T-helper 17 cell (primary cell): ENCODE measurements around the gene DAGLA. TPM values are rescaled to one million over a fixed set of nuclear protein-coding genes. Genes with fewer than 3 reads are reported as not detected.

Experiments used
- ATAC-seq: fragments of 150-1000 bp; cut with Tn5 transposase; 2 replicates; pipeline ENCODE4 v1.10.0; 2021; ENCODE audit warnings: mild to moderate bottlenecking, moderate library complexity
- DNase-seq, 3 donors: peaks; one replicate each; pipeline versions ENCODE4 v3.0.0 to v3.0.0-alpha.2; 2020 to 2021
- H3K9me3 ChIP-seq: one replicate; pipeline ENCODE4 v1.7.0; 2013; ENCODE audit warnings: low read length, mild to moderate bottlenecking; ENCODE audit not compliant: control insufficient read depth, poor library complexity, severe bottlenecking
- H3K27ac Mint-ChIP-seq: one replicate; pipeline ENCODE4 v1.8.0; 2022; ENCODE audit warnings: mild to moderate bottlenecking, moderate library complexity, mixed read lengths
- H3K27me3 Mint-ChIP-seq: one replicate; pipeline ENCODE4 v1.8.0; 2022; ENCODE audit warnings: mixed read lengths
- H3K36me3 Mint-ChIP-seq: one replicate; pipeline ENCODE4 v1.8.0; 2022; ENCODE audit warnings: low read depth, mixed read lengths
- H3K4me1 Mint-ChIP-seq: one replicate; pipeline ENCODE4 v1.8.0; 2022; ENCODE audit warnings: mild to moderate bottlenecking, mixed read lengths
- H3K4me3 Mint-ChIP-seq: one replicate; pipeline ENCODE4 v1.8.0; 2022; ENCODE audit warnings: mild to moderate bottlenecking, moderate library complexity, mixed read lengths
- total RNA-seq, 4 donors: library from RNA in 2 of 4; stranded (reverse) in 2 of 4; gene quantifications; one replicate each; pipeline ENCODE4 v1.2.3 and lab custom pipeline; 2022 to 2026

The DAGLA gene
- total RNA-seq, 2 donors from 2014 or later, result 1.3 to 2.1 TPM

- Mint-ChIP-seq H3K4me3 (no peak overlapping the region), H3K27ac (no peak overlapping the region), H3K4me1 (peaks cover 10% of the 10 kb centered on the region), H3K36me3 (no peaks in the 10 kb centered on the region), H3K27me3 (peaks cover 4% of the 10 kb centered on the region)
- no peak for ATAC-seq
- no peaks in the 10 kb centered on the region for H3K9me3 ChIP-seq
- DNase-seq, result no peak
Observed at GRCh38 chr11:61757213-61757862, 77.1 kb downstream of the DAGLA start.

DNA sequence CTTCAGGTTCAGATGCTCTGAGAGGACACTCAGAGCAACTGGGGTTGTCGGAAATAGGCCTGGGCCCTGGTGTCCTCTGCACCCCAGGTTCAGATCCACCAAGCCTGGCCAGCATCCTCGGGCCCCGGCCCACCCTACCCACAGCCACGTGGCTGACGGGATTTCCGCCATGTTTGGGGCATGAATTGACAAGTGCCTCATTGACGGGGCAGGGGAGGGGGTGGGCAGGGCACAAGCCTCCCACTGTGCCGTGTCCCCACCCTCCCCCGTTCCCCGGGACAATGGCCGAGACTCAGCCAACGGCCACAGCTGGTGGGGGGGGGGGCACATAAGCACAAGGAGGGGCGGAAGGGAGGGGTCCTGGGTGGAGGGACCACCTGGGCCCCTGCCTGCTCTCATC lies 80.8 kb downstream of the DAGLA start:
- ATAC-seq (no peak), DNase-seq (no peak)
- Mint-ChIP-seq H3K36me3 (no peaks in the 10 kb centered on the region), H3K27ac (no peak overlapping the region), H3K4me3 (no peak overlapping the region), H3K27me3 (no peaks in the 10 kb centered on the region), H3K4me1 (peaks cover 5% of the 10 kb centered on the region)
- H3K9me3 ChIP-seq, result no peaks in the 10 kb centered on the region

GRCh38 chr11:61761440-61762222 lies 81.4 kb downstream of the DAGLA start:
- Mint-ChIP-seq H3K36me3 (no peaks in the 10 kb centered on the region), H3K27ac (no peak overlapping the region), H3K4me1 (no peaks in the 10 kb centered on the region), H3K27me3 (no peaks in the 10 kb centered on the region), H3K4me3 (no peak overlapping the region)
- ATAC-seq (no peak), DNase-seq (no peak)
- no peaks in the 10 kb centered on the region for H3K9me3 ChIP-seq

- Mint-ChIP-seq H3K27me3 (no peaks in the 10 kb centered on the region), H3K36me3 (no peaks in the 10 kb centered on the region), H3K27ac (no peak overlapping the region), H3K4me3 (no peak overlapping the region), H3K4me1 (no peaks in the 10 kb centered on the region)
- H3K9me3 ChIP-seq, result no peaks in the 10 kb centered on the region
- ATAC-seq (no peak), DNase-seq (no peak)
Observed at GRCh38 chr11:61762223-61762615, 82.0 kb downstream of the DAGLA start.

DNA sequence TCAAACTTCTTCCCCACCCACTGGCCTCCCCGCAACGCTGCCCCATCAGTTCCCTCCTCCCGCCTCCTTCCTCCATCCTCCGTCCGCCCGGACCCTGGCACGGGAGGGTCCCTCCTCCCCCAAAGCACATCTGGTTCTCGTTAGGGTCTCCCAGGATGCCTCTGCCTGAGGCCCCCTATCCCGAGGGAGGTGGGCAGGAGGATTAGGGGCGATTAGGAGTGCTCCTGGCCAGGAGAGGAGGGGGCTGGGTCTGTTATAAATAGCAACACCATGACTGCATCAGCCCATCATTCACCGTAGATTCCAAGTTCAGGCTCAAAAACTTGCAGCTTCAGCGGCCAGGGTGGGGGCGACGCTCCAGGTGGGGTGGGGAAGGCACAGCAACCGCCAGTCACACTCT lies 82.6 kb downstream of the DAGLA start:
- Mint-ChIP-seq H3K4me1 (no peaks in the 10 kb centered on the region), H3K27me3 (no peaks in the 10 kb centered on the region), H3K4me3 (no peak overlapping the region), H3K27ac (no peak overlapping the region), H3K36me3 (no peaks in the 10 kb centered on the region)
- ATAC-seq (no peak), DNase-seq (no peak)
- no peaks in the 10 kb centered on the region for H3K9me3 ChIP-seq

GRCh38 chr11:61763930-61764605 lies 83.9 kb downstream of the DAGLA start:
- ATAC-seq (no peak), DNase-seq (no peak)
- Mint-ChIP-seq H3K4me3 (no peak overlapping the region), H3K36me3 (no peaks in the 10 kb centered on the region), H3K27ac (no peak overlapping the region), H3K4me1 (no peaks in the 10 kb centered on the region), H3K27me3 (no peaks in the 10 kb centered on the region)
- no peaks in the 10 kb centered on the region for H3K9me3 ChIP-seq

- H3K9me3 ChIP-seq, result no peaks in the 10 kb centered on the region
- no peak overlapping the region for H3K4me3 Mint-ChIP-seq
- DNase-seq (no peak), ATAC-seq (no peak)
- no peaks in the 10 kb centered on the region for H3K4me1 Mint-ChIP-seq
- no peak overlapping the region for H3K27ac Mint-ChIP-seq
- no peaks in the 10 kb centered on the region for H3K27me3 Mint-ChIP-seq
- H3K36me3 Mint-ChIP-seq, result no peaks in the 10 kb centered on the region
Observed at GRCh38 chr11:61764606-61765260, 84.5 kb downstream of the DAGLA start.

- Mint-ChIP-seq H3K4me3 (no peak overlapping the region), H3K36me3 (no peaks in the 10 kb centered on the region), H3K27ac (no peak overlapping the region), H3K27me3 (no peaks in the 10 kb centered on the region), H3K4me1 (no peaks in the 10 kb centered on the region)
- H3K9me3 ChIP-seq, result no peaks in the 10 kb centered on the region
- ATAC-seq (no peak), DNase-seq (no peak)
Observed at GRCh38 chr11:61765550-61766253, 85.5 kb downstream of the DAGLA start.

DNA sequence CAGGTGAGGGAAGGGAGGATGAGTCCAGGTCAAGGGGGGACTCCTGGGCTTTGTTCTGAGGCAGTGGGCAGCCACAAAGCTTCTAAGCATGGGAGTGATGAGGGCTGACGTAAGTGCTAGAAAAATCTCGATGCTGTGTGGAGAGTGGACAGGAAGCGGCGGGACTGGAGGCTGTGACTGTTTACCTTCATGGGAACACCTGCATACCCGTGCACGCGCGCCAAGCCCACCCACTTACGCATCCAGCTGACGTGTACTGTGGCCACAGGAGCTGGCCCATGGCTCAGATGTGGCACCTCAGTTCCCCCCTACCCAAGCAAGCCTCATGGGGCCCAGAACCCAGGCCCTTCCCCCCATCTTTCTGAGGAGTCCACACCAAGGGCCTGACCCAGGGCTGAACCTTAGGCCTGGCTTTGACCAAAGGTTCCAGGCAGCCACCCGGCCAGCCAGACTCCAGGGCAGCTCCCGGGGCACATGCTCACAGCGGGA lies 86.2 kb downstream of the DAGLA start:
- Mint-ChIP-seq H3K27ac (no peak overlapping the region), H3K36me3 (no peaks in the 10 kb centered on the region), H3K4me3 (no peak overlapping the region), H3K4me1 (peaks cover 4% of the 10 kb centered on the region), H3K27me3 (no peaks in the 10 kb centered on the region)
- ATAC-seq (no peak), DNase-seq (no peak)
- no peaks in the 10 kb centered on the region for H3K9me3 ChIP-seq

DNA sequence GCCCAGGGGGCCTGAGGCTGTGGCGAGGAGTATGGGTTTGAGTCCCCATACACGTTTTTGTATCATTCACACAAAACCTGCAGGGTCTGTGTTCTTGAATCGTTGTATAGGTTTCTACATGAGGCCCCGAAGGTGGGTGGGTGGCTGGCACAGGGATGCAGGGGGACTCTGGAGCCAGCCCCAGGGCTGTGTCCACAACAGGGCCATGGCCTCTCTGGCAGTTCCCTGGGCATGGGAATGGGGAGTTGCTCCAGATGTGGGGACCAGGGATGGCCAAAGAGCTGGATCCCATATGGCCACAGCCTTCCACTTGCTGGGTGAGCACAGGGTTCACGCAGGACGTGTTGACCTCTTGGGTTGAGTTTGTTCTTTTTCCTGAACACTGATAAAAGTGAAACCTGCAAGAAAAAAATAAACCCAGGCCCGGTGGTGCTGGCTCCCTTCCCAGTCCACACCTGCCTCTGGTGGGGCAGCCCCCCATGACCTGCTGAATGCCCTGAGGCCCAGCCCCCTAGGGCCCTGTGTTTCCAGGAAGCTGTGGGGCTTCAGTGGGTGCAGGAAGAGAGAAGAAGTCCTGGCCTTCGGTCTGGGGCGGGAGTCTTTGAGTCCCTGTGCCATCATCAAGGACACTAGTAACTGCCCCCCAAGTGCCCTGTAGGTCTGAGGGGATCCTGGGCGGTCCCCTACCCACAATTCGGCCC lies 88.3 kb downstream of the DAGLA start:
- H3K9me3 ChIP-seq, result no peaks in the 10 kb centered on the region
- Mint-ChIP-seq H3K4me3 (no peak overlapping the region), H3K27ac (no peak overlapping the region), H3K4me1 (peaks cover 11% of the 10 kb centered on the region), H3K27me3 (no peaks in the 10 kb centered on the region), H3K36me3 (no peaks in the 10 kb centered on the region)
- DNase-seq (no peak), ATAC-seq (no peak)

GRCh38 chr11:61769169-61769920 lies 89.2 kb downstream of the DAGLA start:
- DNase-seq (no peak), ATAC-seq (no peak)
- no peaks in the 10 kb centered on the region for H3K36me3 Mint-ChIP-seq
- H3K4me3 Mint-ChIP-seq, result no peak overlapping the region
- no peaks in the 10 kb centered on the region for H3K9me3 ChIP-seq
- no peak overlapping the region for H3K27ac Mint-ChIP-seq
- peaks cover 11% of the 10 kb centered on the region for H3K4me1 Mint-ChIP-seq
- H3K27me3 Mint-ChIP-seq, result no peaks in the 10 kb centered on the region
